Left cardiac atrium (tissue), 4 donors: Measurements from ENCODE around the gene TAS2R8. TPM values are rescaled to one million over a fixed set of nuclear protein-coding genes. Genes with fewer than 3 reads are reported as not detected.
A peak's percentile ranks its signal among the peaks of the same experiment; 100 is the strongest.

Source experiments
- ATAC-seq, 2 donors: fragments of 200-7000 bp; cut with Tn5 transposase; one replicate each; pipeline ENCODE4 v1.9.1; 2020; ENCODE audit warnings: mild to moderate bottlenecking in 2 of 2, moderate library complexity in 2 of 2
- DNase-seq: peaks from one replicate; pipeline ENCODE4 v3.0.0-alpha.2; 2020
- intact Hi-C, 2 donors: fragments of 100-400 bp; cut with DNase I; formaldehyde crosslinking; loops; one replicate each; pipeline versions ENCODE4 v1.14.1 to v1.15.1; 2022 to 2023
- total RNA-seq, 2 donors: library from RNA; stranded (reverse); fragmentation: NEBNext Ultra II Directional; extraction: Animal tissue kit (Norgen Biotek cat#: 25700); gene quantifications; one replicate each; pipeline ENCODE4 v1.2.1, GENCODE V29; 2021
- donor health status: DM: no; HTN: yes; CAD: no.
- donor health status: DM: no; HTN: yes; CAD: no; lungs with severe emphysema.
- donor health status: DM: yes; HTN: yes; CAD: no.
- donor health status: Dilated cardiomyopathy.

TAS2R8 gene
- total RNA-seq, 2 donors from 2014 or later, result 0.26 TPM; not detected in 1

DNA sequence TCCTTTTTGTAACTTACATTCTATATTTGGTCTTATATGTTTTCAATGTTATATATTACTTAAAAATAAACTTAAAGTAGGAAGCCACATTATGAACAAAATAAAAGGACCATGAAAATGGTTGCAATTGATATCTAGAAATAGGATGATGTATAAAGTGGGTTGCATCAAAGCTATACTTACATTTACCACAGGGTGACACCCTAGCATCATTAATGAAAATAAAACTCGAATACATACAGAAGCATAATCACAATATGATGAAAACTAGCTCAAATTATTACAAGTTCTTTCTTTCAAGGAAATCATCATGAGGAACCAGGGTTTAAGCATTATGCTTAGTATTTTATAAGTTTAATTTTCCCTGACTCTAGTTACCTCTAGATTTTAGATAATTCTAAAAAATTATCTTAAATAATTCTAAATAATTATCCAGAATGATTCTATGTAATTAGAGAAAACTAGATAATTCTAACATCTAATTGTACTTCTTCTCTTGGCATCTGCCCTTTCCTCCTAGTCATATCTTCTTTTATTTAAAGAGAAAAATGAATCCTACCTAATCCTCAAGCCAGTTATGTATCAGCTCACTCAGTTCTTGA lies 35.9 kb downstream of the TAS2R8 start:
- intact Hi-C loops, result loop anchor here (2.0 to 5.0 kb wide), 3 partner anchors 428 to 716 kb away; no protein-coding TSS in a partner anchor
- DNase-seq, result no peak
- peak; percentile 57 to 66 for ATAC-seq

DNA sequence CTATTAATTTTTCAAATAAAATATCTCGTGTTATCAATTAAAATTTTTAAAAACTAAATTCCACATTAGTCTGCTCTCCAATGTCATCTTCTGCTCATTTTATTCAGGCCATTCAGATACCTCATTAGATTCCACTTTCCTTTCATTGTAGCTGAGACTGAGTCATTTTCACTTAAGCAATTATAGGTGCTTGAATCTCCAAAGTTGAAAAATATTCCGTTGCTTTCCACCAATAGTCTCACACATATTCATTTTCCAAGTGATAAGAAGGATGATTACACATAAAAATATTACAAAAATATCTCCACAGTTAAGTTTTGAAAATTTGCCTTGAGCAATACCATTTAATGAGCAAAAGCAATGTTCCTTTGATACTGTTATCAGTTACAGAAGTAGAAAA lies 47.4 kb downstream of the TAS2R8 start:
- intact Hi-C loops, result no loop called here
- DNase-seq (no peak), ATAC-seq (peak in 1 of 2 donors; percentile 87)

DNA sequence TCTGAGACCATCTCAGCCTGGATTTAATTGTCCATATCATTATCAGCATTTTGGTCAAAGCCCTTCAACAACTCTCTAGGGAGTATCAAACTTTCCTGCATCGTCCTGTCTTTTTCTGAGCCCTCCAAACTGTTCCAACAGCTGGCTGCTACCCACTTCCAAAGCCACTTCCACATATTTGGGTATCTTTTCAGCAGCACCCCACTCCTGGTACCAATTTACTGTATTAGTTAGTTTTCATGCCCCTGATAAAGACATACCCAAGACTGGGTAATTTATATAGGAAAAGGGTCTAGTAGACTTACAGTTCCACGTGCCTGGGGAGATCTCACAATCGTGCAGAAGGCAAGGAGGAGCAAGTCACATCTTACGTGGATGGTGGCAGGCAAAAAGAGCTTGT lies 50.9 kb downstream of the TAS2R8 start:
- DNase-seq (no peak), ATAC-seq (no peak)
- intact Hi-C loops, result no loop called here

Other genes starting within 250 kb of the TAS2R8 start
- gene MAGOHB, start 193.7 kb downstream of the TAS2R8 start, total RNA-seq, result 10 to 100 TPM; 13.6 to 18.4 TPM
- gene STYK1, start 133.2 kb downstream of the TAS2R8 start, total RNA-seq, result under 1 TPM in 1 of 2 donors, not detected in 1; 0.12 TPM
- gene YBX3, start 84.0 kb downstream of the TAS2R8 start, total RNA-seq, result 100 to 1,000 TPM; 660 to 956 TPM
- gene TAS2R7, start 4.7 kb downstream of the TAS2R8 start, total RNA-seq, result not detected
- gene TAS2R9, start 2.9 kb upstream of the TAS2R8 start, total RNA-seq, result not detected
- under 1 TPM in 1 of 2 donors, not detected in 1; 0.55 TPM for gene TAS2R10, start 19.1 kb upstream of the TAS2R8 start, total RNA-seq
- gene PRR4, start 42.2 kb upstream of the TAS2R8 start, total RNA-seq, result 1 to 10 TPM in 1 of 2 donors, under 1 TPM in 1; 0.29 to 2.0 TPM
- 1 to 10 TPM; 3.2 to 9.1 TPM for gene PRH1, start 77.0 kb upstream of the TAS2R8 start, total RNA-seq
- gene TAS2R13, start 102.3 kb upstream of the TAS2R8 start, total RNA-seq, result under 1 TPM; 0.41 to 0.44 TPM
- gene PRH2, start 122.0 kb upstream of the TAS2R8 start, total RNA-seq, result not detected
- gene TAS2R14, start 132.0 kb upstream of the TAS2R8 start, total RNA-seq, result under 1 TPM; 0.88 to 0.94 TPM
- under 1 TPM; 0.29 to 0.84 TPM for gene TAS2R50, start 179.6 kb upstream of the TAS2R8 start, total RNA-seq
- gene TAS2R20, start 191.0 kb upstream of the TAS2R8 start, total RNA-seq, result under 1 TPM; 0.27 to 0.94 TPM
- 1 to 10 TPM; 1.2 TPM for gene TAS2R19, start 215.3 kb upstream of the TAS2R8 start, total RNA-seq
- 1 to 10 TPM in 1 of 2 donors, under 1 TPM in 1; 0.68 to 1.3 TPM for gene TAS2R31, start 224.1 kb upstream of the TAS2R8 start, total RNA-seq